Chondrocyte (in vitro differentiated cells): ENCODE data around the gene BCL6. TPM values are rescaled to one million over a fixed set of nuclear protein-coding genes. Genes with fewer than 3 reads are reported as not detected.

Experiments
- DNase-seq: peaks from one replicate; pipeline ENCODE4 v3.0.0; 2021; ENCODE audit warnings: mixed read lengths, low spot score
- H3K27ac Mint-ChIP-seq: one replicate; pipeline ENCODE4 v1.8.0; 2021; ENCODE audit warnings: mild to moderate bottlenecking, moderate library complexity, mixed read lengths; ENCODE audit not compliant: unreplicated experiment
- H3K27me3 Mint-ChIP-seq: 2 replicates; pipeline ENCODE4 v1.8.0; 2021; ENCODE audit warnings: low read depth, mixed read lengths
- H3K36me3 Mint-ChIP-seq: 2 replicates; pipeline ENCODE4 v1.8.0; 2021; ENCODE audit warnings: low read depth, mixed read lengths
- H3K4me1 Mint-ChIP-seq: 2 replicates; pipeline ENCODE4 v1.8.0; 2021; ENCODE audit warnings: low read depth, mild to moderate bottlenecking, mixed read lengths
- H3K4me3 Mint-ChIP-seq: one replicate; pipeline ENCODE4 v1.8.0; 2021; ENCODE audit warnings: mild to moderate bottlenecking, moderate library complexity, mixed read lengths; ENCODE audit not compliant: unreplicated experiment
- H3K9me3 Mint-ChIP-seq: 2 replicates; pipeline ENCODE4 v1.8.0; 2021; ENCODE audit warnings: low read depth, mixed read lengths
- total RNA-seq: library from RNA; stranded (reverse); gene quantifications from 3 replicates; pipeline ENCODE4 v1.2.1, GENCODE V29; 2021
- TF ChIP-seq, protein P1 (sequence below): fragments of 200-600 bp; sonication (generic); IDR thresholded peaks from 2 replicates; pipeline ENCODE4 v1.5.0; 2021; ENCODE audit warnings: antibody characterized with exemption, mild to moderate bottlenecking, moderate library complexity

Gene BCL6
- total RNA-seq, 1 donor from 2014 or later = 46.7 TPM

DNA sequence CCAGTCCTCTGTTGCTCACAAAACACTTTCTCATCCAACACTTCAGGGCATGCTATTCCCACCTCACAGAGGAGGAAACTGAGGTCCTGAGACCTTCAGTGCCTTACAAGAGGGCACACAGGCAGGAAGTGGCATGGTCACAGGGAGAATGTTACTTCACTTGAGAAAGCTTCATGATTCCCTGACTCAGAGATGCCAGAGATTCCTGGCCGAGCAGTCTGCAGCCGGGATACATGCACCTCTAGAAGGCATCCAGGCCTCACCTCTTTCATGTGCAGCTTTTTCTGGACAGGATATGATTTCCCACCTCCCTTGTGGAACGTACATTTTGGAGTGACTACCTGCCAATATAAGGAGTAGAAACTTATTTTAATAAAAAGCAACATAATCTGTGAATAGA is 72.3 kb downstream of the BCL6 start:
- H3K27ac Mint-ChIP-seq = no peak overlapping the region
- DNase-seq = no peak
- H3K4me1 Mint-ChIP-seq = peaks cover 10% of the 10 kb centered on the region
- no peaks in the 10 kb centered on the region for H3K36me3 Mint-ChIP-seq
- TF ChIP-seq, protein P1, sequence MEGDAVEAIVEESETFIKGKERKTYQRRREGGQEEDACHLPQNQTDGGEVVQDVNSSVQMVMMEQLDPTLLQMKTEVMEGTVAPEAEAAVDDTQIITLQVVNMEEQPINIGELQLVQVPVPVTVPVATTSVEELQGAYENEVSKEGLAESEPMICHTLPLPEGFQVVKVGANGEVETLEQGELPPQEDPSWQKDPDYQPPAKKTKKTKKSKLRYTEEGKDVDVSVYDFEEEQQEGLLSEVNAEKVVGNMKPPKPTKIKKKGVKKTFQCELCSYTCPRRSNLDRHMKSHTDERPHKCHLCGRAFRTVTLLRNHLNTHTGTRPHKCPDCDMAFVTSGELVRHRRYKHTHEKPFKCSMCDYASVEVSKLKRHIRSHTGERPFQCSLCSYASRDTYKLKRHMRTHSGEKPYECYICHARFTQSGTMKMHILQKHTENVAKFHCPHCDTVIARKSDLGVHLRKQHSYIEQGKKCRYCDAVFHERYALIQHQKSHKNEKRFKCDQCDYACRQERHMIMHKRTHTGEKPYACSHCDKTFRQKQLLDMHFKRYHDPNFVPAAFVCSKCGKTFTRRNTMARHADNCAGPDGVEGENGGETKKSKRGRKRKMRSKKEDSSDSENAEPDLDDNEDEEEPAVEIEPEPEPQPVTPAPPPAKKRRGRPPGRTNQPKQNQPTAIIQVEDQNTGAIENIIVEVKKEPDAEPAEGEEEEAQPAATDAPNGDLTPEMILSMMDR = no peak
- H3K4me3 Mint-ChIP-seq = no peak overlapping the region
- no peaks in the 10 kb centered on the region for H3K9me3 Mint-ChIP-seq
- H3K27me3 Mint-ChIP-seq = peaks cover 61% of the 10 kb centered on the region

Other genes with a start within 250 kb of the BCL6 start
- not detected in 3 replicates for gene SST, start 75.1 kb downstream of the BCL6 start, total RNA-seq
- gene RTP2, start 42.9 kb downstream of the BCL6 start, total RNA-seq = not detected in 3 replicates